ENCODE data around the gene PHTF2.

DNA sequence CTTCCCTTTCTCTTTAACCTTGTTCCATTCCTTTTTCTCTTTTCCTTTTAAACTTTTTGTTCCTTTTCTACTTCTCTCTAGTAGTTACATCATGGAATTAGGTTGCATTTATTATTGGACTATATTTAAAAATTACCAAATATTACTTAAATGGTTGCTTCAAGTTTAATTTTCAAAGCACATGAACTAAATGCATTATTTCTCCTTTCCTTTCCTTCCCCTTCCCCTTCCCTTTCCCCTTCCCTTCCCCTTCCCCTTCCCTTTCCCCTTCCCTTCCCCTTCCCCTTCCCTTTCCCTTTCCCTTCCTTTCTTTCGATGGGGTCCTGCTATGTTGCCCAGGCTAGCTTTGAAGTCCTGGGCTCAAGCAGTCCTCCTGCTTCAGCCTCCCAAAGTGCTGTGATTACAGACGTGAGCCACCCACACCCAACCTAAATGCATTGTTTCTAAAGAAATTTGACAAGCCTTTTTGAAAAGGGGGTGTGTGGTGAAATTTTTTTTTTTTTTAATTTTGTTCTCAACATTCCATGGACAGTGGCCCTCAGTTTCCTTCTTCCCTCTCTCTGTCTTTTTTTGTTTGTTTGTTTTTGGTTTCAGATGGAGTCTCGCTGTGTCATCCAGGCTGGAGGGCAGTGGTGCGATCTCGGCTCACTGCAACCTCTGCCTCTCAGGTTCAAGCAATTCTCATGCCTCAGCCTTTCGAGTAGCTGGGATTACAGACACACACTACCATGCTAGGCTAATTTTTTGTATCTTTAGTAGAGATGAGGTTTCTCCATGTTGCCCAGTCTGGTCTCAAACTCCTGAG, 31.6 kb upstream of the PHTF2 start:
- TF ChIP-seq CEBPB (IDR thresholded peaks at IDR 0.05; ENCODE audit: low read depth) (no peak), SP1 (IDR thresholded peaks at IDR 0.05; ENCODE audit: low read depth) (no peak), ZNF274 (IDR thresholded peaks at IDR 0.05; ENCODE audit: low read depth, low read length) (no peak), CTCF (IDR thresholded peaks at IDR 0.05 in 2 of 3, conservative IDR thresholded peaks at IDR 0.05 in 1 of 3; ENCODE audit: borderline replicate concordance in 1 of 3, insufficient read depth in 1 of 3, low read depth in 2 of 3, low read length in 2 of 3) (no peak), POLR2A (IDR thresholded peaks at IDR 0.05; ENCODE audit: borderline replicate concordance, extremely low read depth, insufficient read depth, insufficient read length) (no peak), EGR1 (IDR thresholded peaks at IDR 0.05; ENCODE audit: low read depth) (no peak), EZH2 (IDR thresholded peaks at IDR 0.05) (no peak), POLR2AphosphoS5 (IDR thresholded peaks at IDR 0.05; ENCODE audit: low read depth, low read length) (no peak), ZBTB33 (IDR thresholded peaks at IDR 0.05; ENCODE audit: extremely low read depth, insufficient replicate concordance, low read length) (no peak), CBX3 (IDR thresholded peaks at IDR 0.05; ENCODE audit: low read depth) (no peak)

Measured in HCT116 (cell line).